ENCODE data around the gene HHIPL1. TPM values are rescaled to one million over a fixed set of nuclear protein-coding genes. Genes with fewer than 3 reads are reported as not detected.

HHIPL1 gene
- total RNA-seq, 2 donors from 2014 or later = under 0.01 to 0.26 TPM

DNA sequence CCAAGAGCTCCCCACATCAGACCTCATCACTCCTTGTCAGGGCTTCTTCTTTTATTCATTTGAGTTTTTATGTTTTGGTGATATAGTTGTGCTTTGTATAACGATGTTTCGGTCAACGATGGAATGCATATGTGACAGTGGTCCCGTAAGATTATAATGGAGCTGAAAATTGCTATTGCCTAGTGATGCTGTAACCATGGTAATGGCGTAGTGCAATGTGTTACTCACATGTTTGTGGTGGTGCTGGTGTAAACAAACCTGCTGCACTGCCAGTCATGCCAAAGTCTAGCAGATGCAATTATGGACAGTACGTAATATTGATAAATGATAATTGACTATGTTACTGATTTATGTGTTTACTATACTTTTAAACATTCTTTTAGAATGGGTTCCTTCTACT lies 55.5 kb downstream of the HHIPL1 start:
- no peaks in the 10 kb centered on the region for H3K27me3 ChIP-seq
- H3K4me3 ChIP-seq = no peak overlapping the region
- DNase-seq (no peak), ATAC-seq (no peak)
- peaks cover 0 to 8% (median 0%) of the 10 kb centered on the region in 3 donors for H3K9me3 ChIP-seq
- H3K36me3 ChIP-seq (replicated peaks in 1 of 2; ENCODE audit: insufficient read depth in 1 of 2, low read depth in 2 of 2) = no peaks in the 10 kb centered on the region
- no peak for TF ChIP-seq POLR2A (IDR thresholded peaks at IDR 0.05)
- TF ChIP-seq, protein P1, sequence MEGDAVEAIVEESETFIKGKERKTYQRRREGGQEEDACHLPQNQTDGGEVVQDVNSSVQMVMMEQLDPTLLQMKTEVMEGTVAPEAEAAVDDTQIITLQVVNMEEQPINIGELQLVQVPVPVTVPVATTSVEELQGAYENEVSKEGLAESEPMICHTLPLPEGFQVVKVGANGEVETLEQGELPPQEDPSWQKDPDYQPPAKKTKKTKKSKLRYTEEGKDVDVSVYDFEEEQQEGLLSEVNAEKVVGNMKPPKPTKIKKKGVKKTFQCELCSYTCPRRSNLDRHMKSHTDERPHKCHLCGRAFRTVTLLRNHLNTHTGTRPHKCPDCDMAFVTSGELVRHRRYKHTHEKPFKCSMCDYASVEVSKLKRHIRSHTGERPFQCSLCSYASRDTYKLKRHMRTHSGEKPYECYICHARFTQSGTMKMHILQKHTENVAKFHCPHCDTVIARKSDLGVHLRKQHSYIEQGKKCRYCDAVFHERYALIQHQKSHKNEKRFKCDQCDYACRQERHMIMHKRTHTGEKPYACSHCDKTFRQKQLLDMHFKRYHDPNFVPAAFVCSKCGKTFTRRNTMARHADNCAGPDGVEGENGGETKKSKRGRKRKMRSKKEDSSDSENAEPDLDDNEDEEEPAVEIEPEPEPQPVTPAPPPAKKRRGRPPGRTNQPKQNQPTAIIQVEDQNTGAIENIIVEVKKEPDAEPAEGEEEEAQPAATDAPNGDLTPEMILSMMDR (IDR thresholded peaks at IDR 0.05) = no peak
- WGBS, 2 donors = 96% methylated on average over 6 of the region's 6 CpGs
- intact Hi-C loops (cut with DNase I) = no loop called here
- no peaks in the 10 kb centered on the region for H3K4me1 ChIP-seq
- H3K27ac ChIP-seq = no peak overlapping the region

DNA sequence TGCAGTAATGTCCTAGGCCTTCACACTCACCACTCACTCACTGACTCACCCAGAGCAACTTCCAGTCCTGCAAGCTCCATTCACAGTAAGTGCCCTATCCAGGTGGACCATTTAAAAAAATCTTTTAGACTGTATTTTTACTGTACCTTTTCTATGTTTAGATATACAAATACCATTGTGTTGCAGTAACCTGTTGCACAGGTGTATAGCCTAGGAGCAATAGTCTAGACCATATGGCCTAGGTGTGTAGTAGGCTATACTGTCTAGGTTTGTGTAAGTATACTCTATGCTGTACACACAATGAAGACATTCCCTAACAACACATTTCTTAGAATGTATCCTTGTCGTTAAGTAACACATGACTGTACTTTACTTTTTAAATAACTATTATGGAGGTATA lies 56.3 kb downstream of the HHIPL1 start:
- H3K27me3 ChIP-seq = no peaks in the 10 kb centered on the region
- ATAC-seq (no peak), DNase-seq (no peak)
- H3K9me3 ChIP-seq = peaks cover 0 to 8% (median 0%) of the 10 kb centered on the region in 3 donors
- no peak overlapping the region for H3K27ac ChIP-seq
- intact Hi-C loops (cut with DNase I) = no loop called here
- 96 to 100% methylated on average over 1 of the region's 1 CpG for WGBS, 2 donors
- no peaks in the 10 kb centered on the region for H3K4me1 ChIP-seq
- TF ChIP-seq, protein P1 (IDR thresholded peaks at IDR 0.05) = no peak
- no peak for TF ChIP-seq POLR2A (IDR thresholded peaks at IDR 0.05)
- no peaks in the 10 kb centered on the region for H3K36me3 ChIP-seq (replicated peaks in 1 of 2; ENCODE audit: insufficient read depth in 1 of 2, low read depth in 2 of 2)
- no peak overlapping the region for H3K4me3 ChIP-seq

DNA sequence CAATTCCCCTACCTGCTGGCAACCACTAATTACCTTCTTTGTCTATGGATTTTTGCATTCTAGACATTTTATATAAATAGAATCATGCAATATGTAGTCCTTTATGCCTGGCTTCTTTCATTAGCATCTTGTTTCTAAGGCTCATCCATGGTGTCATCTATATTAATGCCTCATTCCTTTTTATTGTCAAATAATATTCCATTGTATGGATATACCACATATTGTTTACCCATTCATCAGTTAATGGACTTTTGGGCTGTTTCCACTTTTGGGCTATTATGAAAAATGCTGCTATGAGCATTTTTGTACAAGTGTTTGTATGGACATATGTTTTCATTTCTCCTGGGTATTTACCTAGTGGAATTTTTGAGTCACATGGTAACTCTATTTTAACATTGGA lies 57.2 kb downstream of the HHIPL1 start:
- TF ChIP-seq, protein P1 (IDR thresholded peaks at IDR 0.05) = no peak
- TF ChIP-seq POLR2A (IDR thresholded peaks at IDR 0.05) = no peak
- no peak overlapping the region for H3K27ac ChIP-seq
- no peak overlapping the region for H3K4me3 ChIP-seq
- intact Hi-C loops (cut with DNase I) = no loop called here
- ATAC-seq (no peak), DNase-seq (no peak)
- H3K4me1 ChIP-seq = no peaks in the 10 kb centered on the region
- H3K36me3 ChIP-seq (replicated peaks in 1 of 2; ENCODE audit: insufficient read depth in 1 of 2, low read depth in 2 of 2) = no peaks in the 10 kb centered on the region
- peaks cover 0 to 8% (median 0%) of the 10 kb centered on the region in 3 donors for H3K9me3 ChIP-seq
- H3K27me3 ChIP-seq = no peaks in the 10 kb centered on the region

DNA sequence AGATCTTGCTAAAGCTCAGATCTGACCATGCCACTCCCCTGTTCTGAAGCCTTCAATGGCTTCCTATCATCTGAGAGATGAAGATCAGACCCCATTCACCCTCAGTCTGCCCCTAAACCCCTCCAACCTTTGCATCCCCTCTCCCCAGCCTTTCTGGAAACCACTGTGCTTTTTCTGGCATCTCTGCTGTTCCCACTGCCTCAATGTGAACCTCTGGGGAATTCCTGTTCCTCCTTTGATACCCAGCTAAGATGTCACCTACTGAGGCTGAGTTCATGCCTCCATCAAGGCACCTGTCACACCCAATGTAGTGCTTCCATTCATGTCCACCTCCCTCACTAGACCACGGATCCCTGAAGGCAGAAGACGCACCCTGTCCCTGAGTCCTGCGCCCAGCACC lies 58.5 kb downstream of the HHIPL1 start:
- TF ChIP-seq POLR2A (IDR thresholded peaks at IDR 0.05) = no peak
- TF ChIP-seq, protein P1 (IDR thresholded peaks at IDR 0.05) = no peak
- H3K27ac ChIP-seq = no peak overlapping the region
- peaks cover 0 to 8% (median 0%) of the 10 kb centered on the region in 3 donors for H3K9me3 ChIP-seq
- H3K36me3 ChIP-seq (replicated peaks in 1 of 2; ENCODE audit: insufficient read depth in 1 of 2, low read depth in 2 of 2) = no peaks in the 10 kb centered on the region
- no peak for ATAC-seq
- no peak overlapping the region for H3K4me3 ChIP-seq
- no peak for DNase-seq
- WGBS, 2 donors = 94 to 100% methylated on average over 3 of the region's 3 CpGs
- intact Hi-C loops (cut with DNase I) = no loop called here
- H3K4me1 ChIP-seq = no peaks in the 10 kb centered on the region
- H3K27me3 ChIP-seq = no peaks in the 10 kb centered on the region

DNA sequence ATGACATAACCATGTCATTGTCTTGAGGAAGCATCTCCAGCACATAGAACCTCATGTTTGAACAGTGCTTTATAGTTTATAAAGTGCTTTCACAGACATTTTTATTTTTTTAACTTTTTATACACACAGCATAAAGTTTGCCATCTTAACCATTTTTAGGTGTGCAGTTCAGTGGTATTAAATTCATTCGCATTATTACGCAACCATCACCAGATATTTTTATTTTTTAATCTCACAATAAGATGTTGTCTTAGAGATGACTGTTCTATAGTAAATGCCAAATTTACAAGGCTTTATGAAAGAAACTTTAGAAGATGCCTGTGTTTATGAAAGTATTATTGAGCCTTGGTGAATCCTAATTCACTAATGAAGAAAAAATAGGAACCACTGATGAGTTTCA lies 59.1 kb downstream of the HHIPL1 start:
- no peaks in the 10 kb centered on the region for H3K36me3 ChIP-seq (replicated peaks in 1 of 2; ENCODE audit: insufficient read depth in 1 of 2, low read depth in 2 of 2)
- H3K27ac ChIP-seq = no peak overlapping the region
- no peak for ATAC-seq
- intact Hi-C loops (cut with DNase I) = no loop called here
- H3K4me1 ChIP-seq = no peaks in the 10 kb centered on the region
- TF ChIP-seq, protein P1 (IDR thresholded peaks at IDR 0.05) = no peak
- no peak for TF ChIP-seq POLR2A (IDR thresholded peaks at IDR 0.05)
- 99% methylated on average over 2 of the region's 2 CpGs for WGBS, 2 donors
- peaks cover 0 to 8% (median 0%) of the 10 kb centered on the region in 3 donors for H3K9me3 ChIP-seq
- no peak for DNase-seq
- H3K4me3 ChIP-seq = no peak overlapping the region
- no peaks in the 10 kb centered on the region for H3K27me3 ChIP-seq
